HEK293 (cell line): ENCODE results near the gene HUNK.

Source experiments
- CTCF ChIA-PET: fragments of 350-600 bp; formaldehyde crosslinking; extraction: SDS; loops from one replicate; lab custom pipeline; 2021; ENCODE audit warnings: antibody characterized with exemption; lab: Yijun Ruan, JAX
- POLR2A ChIA-PET: fragments of 300-600 bp; formaldehyde crosslinking; extraction: SDS; loops from one replicate; lab custom pipeline; 2020; ENCODE audit warnings: antibody characterized with exemption, inconsistent platforms; lab: Yijun Ruan, JAX
- H3K27ac ChIP-seq: fragments of 200-500 bp; sonication (Bioruptor generic); 2 replicates; pipeline ENCODE4 v1.5.1; 2014; ENCODE audit warnings: low read depth, low read length, control low read depth, inconsistent platforms; ENCODE audit errors: extremely low read depth
- H3K36me3 ChIP-seq, 2 experiments: fragments of 200-500 bp in 1 of 2; sonication (Bioruptor generic) in 1 of 2; 1 replicate in 1 of 2; 2 replicates in 1 of 2; pipeline ENCODE4 v1.5.1; 2014 to 2017; ENCODE audit warnings: inconsistent platforms in 2 of 2, low read length in 2 of 2; ENCODE audit not compliant: control insufficient read depth in 2 of 2, insufficient read depth in 1 of 2
- H3K4me1 ChIP-seq: fragments of 200-500 bp; sonication (Bioruptor generic); 2 replicates; pipeline ENCODE4 v1.5.1; 2014; ENCODE audit warnings: mild to moderate bottlenecking, low read length, inconsistent platforms; ENCODE audit not compliant: control insufficient read depth, insufficient read depth
- H3K4me3 ChIP-seq: 2 replicates; pipeline ENCODE4 v1.5.1; 2011; ENCODE audit warnings: low read depth, mild to moderate bottlenecking, control low read depth, low read length, moderate library complexity
- H3K9me3 ChIP-seq: fragments of 200-500 bp; sonication (Bioruptor generic); 2 replicates; pipeline ENCODE4 v1.5.1; 2014; ENCODE audit warnings: low read depth, low read length, inconsistent platforms; ENCODE audit not compliant: control insufficient read depth, insufficient read depth
- GLIS1 ChIP-seq: fragments of 450-650 bp; formaldehyde crosslinking; IDR thresholded peaks from 2 replicates; pipeline ENCODE4 v1.5.1; 2016; ENCODE audit warnings: missing biosample characterization, missing genetic modification characterization
- HOXA7 ChIP-seq: sonication (generic); formaldehyde crosslinking; IDR thresholded peaks from 2 replicates; pipeline ENCODE4 v1.8.1; 2022; ENCODE audit warnings: missing genetic modification reagents, borderline replicate concordance
- HOXC10 ChIP-seq: sonication (generic); formaldehyde crosslinking; IDR thresholded peaks from 2 replicates; pipeline ENCODE4 v1.8.1; 2023; ENCODE audit warnings: mild to moderate bottlenecking, missing genetic modification reagents
- KLF1 ChIP-seq: fragments of 450-650 bp; formaldehyde crosslinking; IDR thresholded peaks from 2 replicates; pipeline ENCODE4 v1.5.1; 2016; ENCODE audit warnings: missing biosample characterization, missing genetic modification characterization
- MZF1 ChIP-seq: fragments of 450-650 bp; formaldehyde crosslinking; IDR thresholded peaks from 2 replicates; pipeline ENCODE4 v1.5.1; 2017; ENCODE audit warnings: missing biosample characterization, missing genetic modification characterization, borderline replicate concordance
- ZFHX2 ChIP-seq: fragments of 450-650 bp; formaldehyde crosslinking; conservative IDR thresholded peaks from 2 replicates; pipeline ENCODE4 v1.5.1; 2016; ENCODE audit warnings: missing biosample characterization, missing genetic modification characterization
- ZFP41 ChIP-seq: fragments of 450-650 bp; formaldehyde crosslinking; IDR thresholded peaks from 2 replicates; pipeline ENCODE4 v1.5.1; 2016; ENCODE audit warnings: missing biosample characterization, missing genetic modification characterization, borderline replicate concordance
- ZNF16 ChIP-seq: fragments of 450-650 bp; formaldehyde crosslinking; IDR thresholded peaks from 2 replicates; pipeline ENCODE4 v1.5.1; 2016; ENCODE audit warnings: low read depth, missing biosample characterization, missing genetic modification characterization
- ZNF184 ChIP-seq: fragments of 450-650 bp; IDR thresholded peaks from 2 replicates; pipeline ENCODE4 v1.5.1; 2018; ENCODE audit warnings: missing biosample characterization, mild to moderate bottlenecking, missing genetic modification characterization
- ZNF335 ChIP-seq: fragments of 450-650 bp; formaldehyde crosslinking; conservative IDR thresholded peaks from 2 replicates; pipeline ENCODE4 v1.5.1; 2016; ENCODE audit warnings: missing biosample characterization, missing genetic modification characterization
- ZNF341 ChIP-seq: fragments of 450-650 bp; formaldehyde crosslinking; IDR thresholded peaks from 2 replicates; pipeline ENCODE4; 2016; ENCODE audit warnings: low read depth, missing biosample characterization, missing genetic modification characterization
- ZNF37A ChIP-seq: fragments of 450-650 bp; IDR thresholded peaks from 2 replicates; pipeline ENCODE4 v1.5.1; 2018; ENCODE audit warnings: missing biosample characterization, missing genetic modification characterization
- ZNF514 ChIP-seq: fragments of 450-650 bp; formaldehyde crosslinking; IDR thresholded peaks from 2 replicates; pipeline ENCODE4 v1.5.1; 2016; ENCODE audit warnings: missing biosample characterization, missing genetic modification characterization
- ZNF521 ChIP-seq: fragments of 450-650 bp; formaldehyde crosslinking; IDR thresholded peaks from 2 replicates; pipeline ENCODE4 v1.5.1; 2017; ENCODE audit warnings: missing biosample characterization, mild to moderate bottlenecking, missing genetic modification characterization
- ZNF530 ChIP-seq: fragments of 450-650 bp; formaldehyde crosslinking; IDR thresholded peaks from 2 replicates; pipeline ENCODE4 v1.5.1; 2016; ENCODE audit warnings: low read depth, missing biosample characterization, missing genetic modification characterization
- ZNF600 ChIP-seq: fragments of 450-650 bp; formaldehyde crosslinking; IDR thresholded peaks from 2 replicates; pipeline ENCODE4 v1.5.1; 2016; ENCODE audit warnings: missing biosample characterization, missing genetic modification characterization
- ZNF660 ChIP-seq: fragments of 450-650 bp; IDR thresholded peaks from 2 replicates; pipeline ENCODE4 v1.5.1; 2018; ENCODE audit warnings: missing biosample characterization, mild to moderate bottlenecking, missing genetic modification characterization
- TF ChIP-seq, protein P1 (sequence below): fragments of 450-650 bp; formaldehyde crosslinking; IDR thresholded peaks from 2 replicates; pipeline ENCODE4 v1.5.1; 2016; ENCODE audit warnings: missing biosample characterization, missing genetic modification characterization
- TF ChIP-seq, protein P2 (sequence below): fragments of 450-650 bp; formaldehyde crosslinking; IDR thresholded peaks from 2 replicates; pipeline ENCODE4 v1.5.1; 2016; ENCODE audit warnings: missing biosample characterization, missing genetic modification characterization
- TF ChIP-seq, protein P3 (sequence below): fragments of 450-650 bp; formaldehyde crosslinking; IDR thresholded peaks from 2 replicates; pipeline ENCODE4 v1.5.1; 2016; ENCODE audit warnings: missing biosample characterization, missing genetic modification characterization
- TF ChIP-seq, protein P4 (sequence below): fragments of 450-650 bp; formaldehyde crosslinking; IDR thresholded peaks from 2 replicates; pipeline ENCODE4 v1.5.1; 2016; ENCODE audit warnings: missing biosample characterization, missing genetic modification characterization

The HUNK gene

DNA sequence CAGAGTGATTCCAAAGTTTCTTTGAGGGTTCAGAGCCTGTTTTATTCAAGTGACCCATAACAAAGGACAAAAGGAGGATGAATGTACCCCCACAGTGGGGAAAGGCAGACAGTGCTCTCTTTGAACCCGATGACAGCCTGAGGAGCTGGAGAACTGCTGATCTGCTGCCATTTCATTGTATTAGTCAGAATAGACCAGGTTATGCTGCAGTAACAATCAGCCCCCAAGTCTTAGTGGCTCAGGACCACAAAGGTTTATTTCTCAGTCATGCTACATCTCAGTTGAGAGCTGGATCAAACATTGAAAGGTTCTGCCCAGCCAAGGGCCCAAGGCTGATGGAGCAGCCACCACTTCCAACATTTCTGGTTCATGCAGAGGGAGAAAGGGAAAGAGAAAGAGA is 88.9 kb downstream of the HUNK start (continued):
- no peak for TF ChIP-seq ZFP41 (tag by site-specific recombination)
- TF ChIP-seq ZNF530 (tag by site-specific recombination): no peak
- TF ChIP-seq ZNF521: no peak
- TF ChIP-seq, all 188 proteins: peak for 0

DNA sequence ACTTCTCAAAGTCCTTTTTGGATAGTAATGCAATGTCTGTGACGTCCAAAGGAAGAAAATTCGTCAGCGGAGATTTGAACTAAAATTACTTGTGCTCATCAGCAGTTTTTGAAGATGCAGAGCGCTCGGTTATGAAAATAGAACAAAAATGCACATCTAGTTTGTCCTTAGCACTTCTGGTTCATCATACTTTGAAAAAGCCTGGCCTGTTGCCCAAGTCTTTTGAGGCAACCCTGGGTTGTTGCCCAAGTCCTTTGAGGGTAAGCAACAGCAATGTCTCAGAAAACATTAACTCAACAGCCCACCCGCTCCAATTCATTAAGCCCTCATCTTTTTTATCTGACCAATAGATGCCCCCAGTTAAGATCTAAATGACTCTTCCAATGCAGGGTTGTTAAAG is 91.9 kb downstream of the HUNK start:
- CTCF ChIA-PET: interaction anchor here (0.9 to 1.2 kb wide), 4 partner anchors 8 to 294 kb away, joined by 3 to 6 read pairs (median 4); no protein-coding TSS in a partner anchor
- POLR2A ChIA-PET: no interaction called here
- no peak overlapping the region for H3K4me3 ChIP-seq
- H3K27ac ChIP-seq: no peak overlapping the region
- no peaks in the 10 kb centered on the region for H3K4me1 ChIP-seq
- H3K36me3 ChIP-seq: peaks cover 0 to 4% of the 10 kb centered on the region in 2 experiments; a peak in 2 of 3 replicates
- TF ChIP-seq ZNF660 (tag by site-specific recombination) (no peak), ZNF341 (no peak), HOXC10 (CRISPR knock-in tag) (no peak), KLF1 (tag by site-specific recombination) (no peak), ZNF600 (tag by site-specific recombination) (no peak), HOXA7 (CRISPR knock-in tag) (no peak)
- TF ChIP-seq, protein P1, sequence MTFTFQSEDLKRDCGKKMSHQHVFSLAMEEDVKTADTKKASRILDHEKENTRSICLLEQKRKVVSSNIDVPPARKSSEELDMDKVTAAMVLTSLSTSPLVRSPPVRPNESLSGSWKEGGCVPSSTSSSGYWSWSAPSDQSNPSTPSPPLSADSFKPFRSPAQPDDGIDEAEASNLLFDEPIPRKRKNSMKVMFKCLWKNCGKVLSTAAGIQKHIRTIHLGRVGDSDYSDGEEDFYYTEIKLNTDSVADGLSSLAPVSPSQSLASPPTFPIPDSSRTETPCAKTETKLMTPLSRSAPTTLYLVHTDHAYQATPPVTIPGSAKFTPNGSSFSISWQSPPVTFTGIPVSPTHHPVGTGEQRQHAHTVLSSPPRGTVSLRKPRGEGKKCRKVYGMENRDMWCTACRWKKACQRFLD (tag by site-specific recombination): no peak
- no peaks in the 10 kb centered on the region for H3K9me3 ChIP-seq

DNA sequence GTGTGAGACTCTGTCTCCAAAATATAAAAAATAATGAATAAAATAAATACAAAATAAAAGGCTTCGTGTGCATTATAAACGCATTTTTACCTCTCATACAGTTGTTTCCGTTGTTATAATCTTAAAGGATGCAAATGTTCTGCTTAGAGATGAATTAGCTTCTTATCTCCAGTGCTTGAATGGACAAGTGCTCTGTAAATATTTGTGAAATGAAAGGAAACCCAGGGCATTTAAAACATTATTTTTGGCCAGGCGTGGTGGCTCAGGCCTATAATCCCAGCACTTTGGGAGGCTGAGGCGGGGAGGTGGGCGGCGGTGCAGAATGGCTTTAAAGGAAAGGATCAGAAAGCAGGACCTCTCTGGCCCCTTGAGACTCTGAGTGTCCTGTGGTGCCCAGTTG is 94.5 kb downstream of the HUNK start:
- ChIA-PET POLR2A (no interaction called here), CTCF (no interaction called here)
- Histone ChIP-seq H3K9me3 (no peaks in the 10 kb centered on the region), H3K36me3 (peaks cover 0 to 4% of the 10 kb centered on the region in 2 experiments; a peak in 2 of 3 replicates), H3K4me1 (no peaks in the 10 kb centered on the region), H3K4me3 (no peak overlapping the region), H3K27ac (no peak overlapping the region)
- TF ChIP-seq, protein P2, sequence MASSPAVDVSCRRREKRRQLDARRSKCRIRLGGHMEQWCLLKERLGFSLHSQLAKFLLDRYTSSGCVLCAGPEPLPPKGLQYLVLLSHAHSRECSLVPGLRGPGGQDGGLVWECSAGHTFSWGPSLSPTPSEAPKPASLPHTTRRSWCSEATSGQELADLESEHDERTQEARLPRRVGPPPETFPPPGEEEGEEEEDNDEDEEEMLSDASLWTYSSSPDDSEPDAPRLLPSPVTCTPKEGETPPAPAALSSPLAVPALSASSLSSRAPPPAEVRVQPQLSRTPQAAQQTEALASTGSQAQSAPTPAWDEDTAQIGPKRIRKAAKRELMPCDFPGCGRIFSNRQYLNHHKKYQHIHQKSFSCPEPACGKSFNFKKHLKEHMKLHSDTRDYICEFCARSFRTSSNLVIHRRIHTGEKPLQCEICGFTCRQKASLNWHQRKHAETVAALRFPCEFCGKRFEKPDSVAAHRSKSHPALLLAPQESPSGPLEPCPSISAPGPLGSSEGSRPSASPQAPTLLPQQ (tag by site-specific recombination): no peak
- TF ChIP-seq ZFHX2: no peak
- TF ChIP-seq KLF1 (tag by site-specific recombination): 0 out of 2 replicates have a peak, but pooled peaks have one; percentile 21

DNA sequence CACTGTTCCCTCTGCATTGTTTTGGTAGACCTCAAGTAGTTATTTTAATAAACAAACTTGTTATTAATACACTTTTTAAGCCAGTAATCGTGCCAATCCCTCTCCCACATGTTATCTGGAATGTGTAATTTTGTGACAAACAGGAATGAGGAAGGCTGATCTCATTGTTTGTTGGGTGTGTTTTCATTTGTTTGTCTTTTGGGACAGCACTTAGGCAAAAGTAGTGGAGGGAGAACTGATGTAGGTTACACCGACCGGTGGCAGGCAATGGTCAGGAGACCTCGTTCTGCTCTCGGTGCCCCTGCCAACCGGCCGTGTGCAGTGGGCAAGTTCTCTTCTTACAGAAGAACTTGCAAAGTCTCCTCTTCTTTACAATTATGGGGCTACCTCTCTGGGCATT is 99.8 kb downstream of the HUNK start:
- Histone ChIP-seq H3K27ac (no peak overlapping the region), H3K36me3 (peaks cover 0 to 4% of the 10 kb centered on the region in 2 experiments; a peak in 2 of 3 replicates), H3K4me1 (no peaks in the 10 kb centered on the region), H3K4me3 (no peak overlapping the region), H3K9me3 (no peaks in the 10 kb centered on the region)
- ChIA-PET CTCF (no interaction called here), POLR2A (no interaction called here)
- TF ChIP-seq ZNF660 (tag by site-specific recombination): no peak
- TF ChIP-seq ZNF335 (tag by site-specific recombination): no peak
- TF ChIP-seq HOXA7 (CRISPR knock-in tag): no peak
- no peak for TF ChIP-seq ZNF16 (tag by site-specific recombination)
- TF ChIP-seq, protein P3, sequence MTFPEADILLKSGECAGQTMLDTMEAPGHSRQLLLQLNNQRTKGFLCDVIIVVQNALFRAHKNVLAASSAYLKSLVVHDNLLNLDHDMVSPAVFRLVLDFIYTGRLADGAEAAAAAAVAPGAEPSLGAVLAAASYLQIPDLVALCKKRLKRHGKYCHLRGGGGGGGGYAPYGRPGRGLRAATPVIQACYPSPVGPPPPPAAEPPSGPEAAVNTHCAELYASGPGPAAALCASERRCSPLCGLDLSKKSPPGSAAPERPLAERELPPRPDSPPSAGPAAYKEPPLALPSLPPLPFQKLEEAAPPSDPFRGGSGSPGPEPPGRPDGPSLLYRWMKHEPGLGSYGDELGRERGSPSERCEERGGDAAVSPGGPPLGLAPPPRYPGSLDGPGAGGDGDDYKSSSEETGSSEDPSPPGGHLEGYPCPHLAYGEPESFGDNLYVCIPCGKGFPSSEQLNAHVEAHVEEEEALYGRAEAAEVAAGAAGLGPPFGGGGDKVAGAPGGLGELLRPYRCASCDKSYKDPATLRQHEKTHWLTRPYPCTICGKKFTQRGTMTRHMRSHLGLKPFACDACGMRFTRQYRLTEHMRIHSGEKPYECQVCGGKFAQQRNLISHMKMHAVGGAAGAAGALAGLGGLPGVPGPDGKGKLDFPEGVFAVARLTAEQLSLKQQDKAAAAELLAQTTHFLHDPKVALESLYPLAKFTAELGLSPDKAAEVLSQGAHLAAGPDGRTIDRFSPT (tag by site-specific recombination): no peak
- no peak for TF ChIP-seq MZF1 (tag by site-specific recombination)
- TF ChIP-seq ZNF514 (tag by site-specific recombination): no peak
- no peak for TF ChIP-seq GLIS1 (tag by site-specific recombination)
- TF ChIP-seq ZNF184 (tag by site-specific recombination): no peak
- TF ChIP-seq, protein P4, sequence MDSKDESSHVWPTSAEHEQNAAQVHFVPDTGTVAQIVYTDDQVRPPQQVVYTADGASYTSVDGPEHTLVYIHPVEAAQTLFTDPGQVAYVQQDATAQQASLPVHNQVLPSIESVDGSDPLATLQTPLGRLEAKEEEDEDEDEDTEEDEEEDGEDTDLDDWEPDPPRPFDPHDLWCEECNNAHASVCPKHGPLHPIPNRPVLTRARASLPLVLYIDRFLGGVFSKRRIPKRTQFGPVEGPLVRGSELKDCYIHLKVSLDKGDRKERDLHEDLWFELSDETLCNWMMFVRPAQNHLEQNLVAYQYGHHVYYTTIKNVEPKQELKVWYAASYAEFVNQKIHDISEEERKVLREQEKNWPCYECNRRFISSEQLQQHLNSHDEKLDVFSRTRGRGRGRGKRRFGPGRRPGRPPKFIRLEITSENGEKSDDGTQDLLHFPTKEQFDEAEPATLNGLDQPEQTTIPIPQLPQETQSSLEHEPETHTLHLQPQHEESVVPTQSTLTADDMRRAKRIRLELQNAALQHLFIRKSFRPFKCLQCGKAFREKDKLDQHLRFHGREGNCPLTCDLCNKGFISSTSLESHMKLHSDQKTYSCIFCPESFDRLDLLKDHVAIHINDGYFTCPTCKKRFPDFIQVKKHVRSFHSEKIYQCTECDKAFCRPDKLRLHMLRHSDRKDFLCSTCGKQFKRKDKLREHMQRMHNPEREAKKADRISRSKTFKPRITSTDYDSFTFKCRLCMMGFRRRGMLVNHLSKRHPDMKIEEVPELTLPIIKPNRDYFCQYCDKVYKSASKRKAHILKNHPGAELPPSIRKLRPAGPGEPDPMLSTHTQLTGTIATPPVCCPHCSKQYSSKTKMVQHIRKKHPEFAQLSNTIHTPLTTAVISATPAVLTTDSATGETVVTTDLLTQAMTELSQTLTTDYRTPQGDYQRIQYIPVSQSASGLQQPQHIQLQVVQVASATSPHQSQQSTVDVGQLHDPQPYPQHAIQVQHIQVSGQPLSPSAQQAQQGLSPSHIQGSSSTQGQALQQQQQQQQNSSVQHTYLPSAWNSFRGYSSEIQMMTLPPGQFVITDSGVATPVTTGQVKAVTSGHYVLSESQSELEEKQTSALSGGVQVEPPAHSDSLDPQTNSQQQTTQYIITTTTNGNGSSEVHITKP: no peak
- no peak for TF ChIP-seq ZNF37A (tag by site-specific recombination)
